GM03348 (cell line): ENCODE measurements around the gene PCMTD2.
"Not testable (repeated sequence)": the region's sequence is repeated elsewhere in the genome, so short reads cannot be mapped to it uniquely, and the experiment has no call there.

Source experiments
- DNase-seq: peaks from one replicate; pipeline ENCODE4 v3.0.0; 2012; ENCODE audit warnings: low spot score

PCMTD2 gene

DNA sequence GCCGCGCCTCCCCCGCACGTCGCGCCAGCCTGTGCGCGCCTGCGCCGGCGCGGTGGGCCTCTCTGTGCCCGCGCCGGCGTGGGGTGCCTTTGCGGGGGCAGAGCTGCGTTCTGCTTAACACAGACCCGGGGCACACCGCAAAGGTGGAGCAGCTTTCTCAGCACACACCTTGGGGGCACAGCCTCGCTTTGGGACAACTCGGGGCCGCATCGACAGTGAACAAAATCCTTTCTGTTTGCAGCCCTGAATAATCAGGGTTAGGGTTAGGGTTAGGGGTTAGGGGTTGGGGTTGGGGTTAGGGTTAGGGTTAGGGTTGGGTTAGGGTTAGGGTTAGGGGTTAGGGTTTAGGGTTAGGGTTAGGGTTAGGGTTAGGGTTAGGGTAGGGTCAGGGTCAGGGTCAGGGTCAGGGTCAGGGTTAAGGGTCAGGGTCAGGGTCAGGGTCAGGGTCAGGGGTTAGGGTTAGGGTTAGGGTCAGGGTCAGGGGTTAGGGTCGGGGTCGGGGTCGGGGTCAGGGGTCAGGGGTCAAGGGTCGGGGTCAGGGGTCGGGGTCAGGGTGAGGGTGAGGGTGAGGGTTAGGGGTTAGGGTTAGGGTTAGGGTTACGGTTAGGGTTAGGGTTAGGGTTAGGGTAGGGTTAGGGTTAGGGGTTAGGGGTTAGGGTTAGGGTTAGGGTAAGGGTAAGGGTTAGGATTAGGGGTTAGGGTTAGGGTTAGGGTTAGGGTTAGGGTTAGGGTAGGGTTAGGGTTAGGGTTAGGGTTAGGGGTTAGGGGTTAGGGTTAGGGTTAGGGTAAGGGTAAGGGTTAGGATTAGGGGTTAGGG lies 31.1 kb downstream of the PCMTD2 start:
- DNase-seq, result not testable (repeated sequence)

DNA sequence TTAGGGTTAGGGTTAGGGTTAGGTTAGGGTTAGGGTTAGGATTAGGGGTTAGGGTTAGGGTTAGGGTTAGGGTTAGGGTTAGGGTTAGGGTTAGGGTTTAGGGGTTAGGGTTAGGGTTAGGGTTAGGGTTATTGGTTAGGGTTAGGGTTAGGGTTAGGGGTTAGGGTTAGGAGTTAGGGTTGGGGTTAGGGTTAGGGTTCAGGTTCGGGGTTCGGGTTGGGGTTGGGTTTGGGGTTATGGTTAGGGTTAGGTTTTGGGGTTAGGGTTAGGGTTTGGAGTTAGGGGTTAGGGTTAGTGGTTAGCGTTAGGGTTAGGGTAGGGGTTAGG lies 31.7 kb downstream of the PCMTD2 start:
- DNase-seq, result not testable (repeated sequence)

DNA sequence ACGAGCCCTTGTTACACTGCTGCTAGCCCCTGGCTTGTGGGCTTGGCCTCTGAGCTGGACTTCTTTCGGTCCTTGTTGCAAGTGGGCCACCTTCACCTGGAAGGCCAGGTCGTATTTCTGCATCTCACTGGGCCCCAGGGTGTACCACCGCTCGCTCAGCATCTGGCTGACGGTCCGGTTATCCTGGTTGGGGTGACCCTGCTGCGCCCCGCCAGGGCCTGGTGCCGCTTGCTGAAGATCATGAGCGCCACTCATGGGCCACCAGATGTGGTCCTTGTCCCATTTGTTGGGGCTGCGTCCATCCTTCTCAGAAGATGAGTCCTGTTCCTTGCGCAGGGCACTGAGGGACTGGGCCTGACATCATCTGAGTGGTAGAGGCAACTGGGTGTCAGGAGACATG lies 36.6 kb downstream of the PCMTD2 start:
- not testable (repeated sequence) for DNase-seq

DNA sequence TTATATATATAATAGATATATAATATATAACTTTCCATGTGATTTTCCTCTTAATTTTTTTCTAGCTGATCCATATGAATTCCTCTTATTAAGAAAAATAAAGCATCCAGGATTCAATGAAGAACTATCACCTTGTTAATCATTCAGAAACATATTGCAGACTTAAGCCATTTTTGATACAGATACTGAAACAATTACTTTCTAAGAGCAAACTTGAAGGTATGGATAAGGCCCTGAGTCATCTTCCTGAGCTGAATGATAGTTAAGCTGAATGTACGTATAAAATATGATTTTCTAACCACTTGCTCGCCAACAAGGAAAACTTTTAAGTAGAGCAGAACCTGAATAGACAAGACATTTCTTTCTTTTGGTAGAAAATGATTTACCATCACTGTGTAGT lies 47.5 kb downstream of the PCMTD2 start:
- DNase-seq, result not testable (repeated sequence)

DNA sequence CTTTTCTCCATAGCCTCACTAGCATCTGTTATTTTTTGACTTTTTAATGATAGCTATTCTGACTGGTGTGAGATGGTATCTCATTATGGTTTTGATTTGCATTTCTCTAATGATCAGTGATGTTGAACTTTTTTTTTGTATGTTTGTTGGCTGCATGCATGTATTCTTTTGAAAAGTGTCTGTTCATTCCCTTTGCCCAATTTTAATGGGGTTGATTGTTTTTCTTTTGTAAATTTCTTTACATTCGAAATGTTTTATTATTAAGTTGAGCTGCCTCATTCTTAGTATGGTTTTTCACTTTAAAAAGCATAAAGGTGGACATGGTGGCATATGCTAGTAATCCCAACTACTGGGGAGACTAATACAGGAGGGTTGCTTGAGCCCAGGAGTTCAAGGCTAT lies 58.2 kb downstream of the PCMTD2 start:
- not testable (repeated sequence) for DNase-seq

DNA sequence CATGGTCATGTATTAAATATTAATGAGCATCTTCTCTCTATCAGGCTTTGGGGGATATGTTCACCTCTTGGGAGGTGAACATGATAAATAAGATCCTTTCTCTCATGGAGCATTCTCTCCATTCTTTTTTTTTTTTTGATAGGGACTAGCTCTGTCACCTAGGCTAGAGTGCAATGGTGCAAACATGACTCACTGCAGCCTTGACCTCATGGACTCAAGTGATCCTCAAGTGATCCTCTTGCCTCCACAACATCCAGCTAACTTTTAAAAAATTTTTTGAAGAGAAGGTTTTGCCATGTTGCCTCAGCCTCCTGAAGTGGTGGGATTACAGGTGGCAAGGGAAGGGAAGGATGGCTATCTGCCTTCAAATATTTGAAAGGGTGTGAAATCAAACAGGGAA lies 59.8 kb downstream of the PCMTD2 start:
- DNase-seq, result not testable (repeated sequence)

DNA sequence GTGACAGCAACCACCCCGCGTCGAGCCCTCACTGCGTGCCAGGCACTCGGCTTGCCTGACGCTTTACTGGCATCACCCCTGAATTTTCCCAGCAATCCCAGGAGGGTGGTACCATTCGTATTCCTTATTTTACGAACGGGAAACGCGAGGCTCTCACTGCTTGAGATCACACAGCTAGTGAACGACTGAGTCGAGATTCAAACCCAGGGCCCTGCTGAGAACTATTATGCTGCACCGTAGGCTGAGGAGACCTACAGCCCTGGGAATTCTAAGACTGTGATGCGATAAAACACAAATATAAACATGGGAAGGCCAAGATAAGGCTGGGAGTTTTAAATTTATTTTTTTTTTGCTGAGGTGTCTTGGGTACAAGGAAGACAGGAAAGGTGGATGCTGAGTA lies 60.3 kb downstream of the PCMTD2 start:
- DNase-seq, result not testable (repeated sequence)

DNA sequence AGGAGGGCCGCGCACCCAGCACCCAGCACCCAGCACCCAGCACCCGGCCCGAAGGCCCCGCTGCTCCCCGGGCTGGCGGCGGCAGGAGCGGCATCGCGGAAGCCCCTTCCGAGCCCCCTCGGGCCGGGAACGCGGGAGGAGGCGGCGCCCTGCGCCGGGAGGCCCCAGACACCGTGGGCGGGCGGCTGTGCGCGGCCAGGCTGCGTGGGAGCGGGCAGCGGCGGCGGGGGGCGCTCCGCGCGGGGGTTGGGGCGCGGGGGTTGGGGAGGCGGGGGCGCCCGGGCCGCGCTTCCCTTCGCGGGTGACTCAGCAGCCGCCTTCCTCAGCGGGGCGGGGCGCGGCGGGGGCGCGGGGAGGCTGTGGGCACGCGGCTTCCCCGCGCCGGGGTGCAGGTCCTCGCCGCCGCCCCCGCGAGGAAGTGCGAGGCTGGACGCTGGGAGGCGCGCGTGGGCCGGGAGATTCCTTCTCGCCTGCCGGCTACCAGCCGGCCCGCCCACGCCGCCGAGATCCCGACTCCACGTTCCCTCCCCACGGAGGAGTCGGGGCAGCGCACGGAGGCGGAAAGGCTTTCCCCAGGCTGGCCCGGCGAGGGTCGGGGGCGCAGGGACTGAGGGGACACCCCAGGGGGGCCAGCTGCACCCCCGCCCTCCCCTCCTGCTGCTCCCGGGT lies 61.0 kb downstream of the PCMTD2 start:
- peak; percentile 63 for DNase-seq

DNA sequence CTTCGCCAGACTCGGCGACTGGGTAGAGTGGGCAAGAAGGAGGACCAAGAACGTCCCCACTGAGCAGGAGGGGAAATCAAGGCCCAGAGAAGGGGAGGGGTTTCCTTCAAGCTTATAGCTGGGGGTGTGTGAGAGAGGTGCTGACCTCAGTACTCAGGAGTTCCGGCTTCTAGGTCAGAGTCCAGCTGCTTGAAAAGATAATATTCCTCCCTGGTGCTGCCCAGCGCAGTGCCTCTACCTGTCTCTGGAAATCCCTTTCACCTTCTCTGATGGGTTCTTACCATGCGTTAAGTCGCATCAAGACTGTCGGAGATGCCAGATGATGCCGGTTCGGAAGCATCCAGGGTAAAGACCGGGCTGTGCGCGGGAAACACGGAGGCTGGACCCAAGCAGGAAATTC lies 61.8 kb downstream of the PCMTD2 start:
- not testable (repeated sequence) for DNase-seq

DNA sequence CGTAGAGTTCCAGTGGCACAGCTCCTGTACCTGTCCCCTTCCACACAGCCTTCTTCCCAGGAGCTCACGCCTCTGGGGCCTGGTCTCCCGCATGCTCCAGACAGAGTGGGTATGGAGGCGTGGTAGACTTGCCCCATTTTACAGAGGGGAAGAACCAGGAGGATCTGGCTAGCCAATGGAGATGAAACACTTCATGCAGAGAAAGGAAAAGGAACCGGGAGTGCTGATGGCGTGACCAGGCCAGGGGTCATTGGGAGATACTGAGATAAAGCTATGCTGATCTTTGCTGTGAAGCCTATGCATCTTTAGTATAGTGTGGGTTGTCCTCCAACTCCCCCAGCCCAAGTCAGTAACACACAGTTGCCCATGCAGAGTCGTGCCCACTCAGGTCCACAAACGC lies 62.5 kb downstream of the PCMTD2 start:
- not testable (repeated sequence) for DNase-seq

DNA sequence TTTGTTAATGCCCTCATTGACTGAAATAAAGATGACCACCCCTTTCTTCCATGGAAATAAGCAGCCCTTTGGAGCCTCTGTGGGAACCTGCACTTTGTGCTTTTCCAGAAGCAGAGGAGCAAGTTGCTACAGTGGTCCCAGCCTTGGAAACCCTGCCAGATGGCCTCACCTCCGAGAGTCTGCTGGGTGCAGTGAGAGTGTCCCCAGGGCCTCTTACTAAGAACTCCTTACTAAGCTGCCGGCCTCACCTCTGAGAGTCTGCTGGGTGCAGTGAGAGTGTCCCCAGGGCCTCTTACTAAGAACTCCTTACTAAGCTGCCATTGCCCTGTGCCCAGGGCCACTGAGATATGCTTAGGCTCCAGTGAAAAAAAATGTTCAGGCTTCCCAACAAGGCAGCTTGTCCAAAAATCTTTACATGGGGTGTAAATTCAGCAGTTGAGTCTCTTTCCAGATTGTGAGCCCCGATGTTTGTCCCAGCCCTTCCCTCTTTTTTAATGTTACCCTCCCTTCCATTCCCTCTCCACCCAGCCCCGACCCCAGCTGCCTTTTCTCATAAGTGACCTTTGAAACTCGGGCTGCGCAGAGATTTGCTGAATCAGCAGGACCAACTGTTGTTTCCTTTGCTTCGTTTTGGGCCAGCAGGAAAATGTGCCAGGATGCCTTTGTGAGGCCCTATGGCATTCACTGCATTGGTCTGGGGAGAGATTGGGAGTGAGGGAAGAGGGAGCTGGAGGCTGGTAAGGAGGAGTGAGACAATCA lies 66.7 kb downstream of the PCMTD2 start:
- DNase-seq, result not testable (repeated sequence)
